Measurements from ENCODE around the gene PRICKLE1. TPM values are rescaled to one million over a fixed set of nuclear protein-coding genes. Genes with fewer than 3 reads are reported as not detected.

Gene PRICKLE1
- total RNA-seq: 10 to 100 TPM in 1 of 2 donors, 1 to 10 TPM in 1; 7.5 to 12.4 TPM

DNA sequence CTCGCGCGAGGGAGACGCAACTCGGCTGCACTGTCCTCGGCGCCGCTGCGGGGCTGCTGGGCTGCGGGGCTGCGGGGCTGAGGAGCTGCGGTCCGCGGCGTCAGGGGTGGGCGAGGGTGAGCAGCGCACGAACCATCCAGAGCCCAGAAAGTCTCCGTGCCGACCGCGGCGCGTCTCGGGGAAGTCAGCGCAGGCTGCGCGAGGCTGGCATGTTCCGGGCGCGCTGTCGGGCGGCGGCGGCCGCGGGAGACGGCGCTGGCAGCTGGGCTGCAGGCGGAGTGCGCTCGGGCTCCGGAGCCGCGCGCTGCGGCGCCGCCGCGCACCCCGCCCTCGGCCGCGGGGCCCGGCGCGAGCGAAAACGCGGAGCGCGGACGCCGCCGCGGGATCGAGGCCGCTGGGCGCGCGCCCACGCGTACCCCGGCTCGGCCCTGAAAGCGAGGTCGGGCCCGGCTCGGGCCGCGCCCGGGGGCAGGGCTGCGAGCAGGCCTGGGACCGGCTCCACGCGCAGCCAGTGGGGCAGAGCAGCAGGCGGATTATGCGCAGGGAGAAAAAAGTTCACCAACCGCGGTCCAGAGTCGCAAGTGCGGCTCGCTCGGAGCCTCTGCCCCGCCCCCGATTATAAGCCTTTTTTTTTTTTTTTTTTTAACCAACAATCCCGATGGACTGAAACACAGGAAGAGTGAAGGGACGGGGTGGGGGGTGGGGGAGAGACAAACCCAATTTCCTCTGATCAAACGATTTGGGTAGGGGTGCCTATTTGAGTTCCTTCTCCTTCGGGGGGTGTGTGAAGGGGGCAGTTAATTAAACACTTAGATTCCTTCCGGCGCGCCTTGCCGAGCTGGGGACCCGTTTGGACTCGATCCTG is at the start of gene PRICKLE1:
Gene PRICKLE1 (minus strand): TSS at position 282 of the 865 bp plus-strand sequence. CDS start 117,230 bp downstream, outside the sequence.
- peak within 1 kb of the TSS; percentile 40 to 65 for H3K27ac ChIP-seq
- peak within 1 kb of the TSS; percentile 48 to 53 for H3K4me3 ChIP-seq
- no peaks in the 10 kb centered on the region for H3K27me3 ChIP-seq (replicated peaks; ENCODE audit: insufficient read depth)
- intact Hi-C loops (cut with DNase I): loop anchor here (2.0 to 10.0 kb wide), 5 partner anchors 107 to 748 kb away; no protein-coding TSS in a partner anchor
- no peak for DNase-seq (ENCODE audit: low spot score)
- no peaks in the 10 kb centered on the region for H3K4me1 ChIP-seq (replicated peaks)
- H3K36me3 ChIP-seq: no peaks in the 10 kb centered on the region
- WGBS: under 1% methylated on average over 90 of the region's 107 CpGs
- TF ChIP-seq POLR2AphosphoS5 (IDR thresholded peaks at IDR 0.05) (no peak), POLR2A (IDR thresholded peaks at IDR 0.05) (no peak)
- TF ChIP-seq, protein P1, sequence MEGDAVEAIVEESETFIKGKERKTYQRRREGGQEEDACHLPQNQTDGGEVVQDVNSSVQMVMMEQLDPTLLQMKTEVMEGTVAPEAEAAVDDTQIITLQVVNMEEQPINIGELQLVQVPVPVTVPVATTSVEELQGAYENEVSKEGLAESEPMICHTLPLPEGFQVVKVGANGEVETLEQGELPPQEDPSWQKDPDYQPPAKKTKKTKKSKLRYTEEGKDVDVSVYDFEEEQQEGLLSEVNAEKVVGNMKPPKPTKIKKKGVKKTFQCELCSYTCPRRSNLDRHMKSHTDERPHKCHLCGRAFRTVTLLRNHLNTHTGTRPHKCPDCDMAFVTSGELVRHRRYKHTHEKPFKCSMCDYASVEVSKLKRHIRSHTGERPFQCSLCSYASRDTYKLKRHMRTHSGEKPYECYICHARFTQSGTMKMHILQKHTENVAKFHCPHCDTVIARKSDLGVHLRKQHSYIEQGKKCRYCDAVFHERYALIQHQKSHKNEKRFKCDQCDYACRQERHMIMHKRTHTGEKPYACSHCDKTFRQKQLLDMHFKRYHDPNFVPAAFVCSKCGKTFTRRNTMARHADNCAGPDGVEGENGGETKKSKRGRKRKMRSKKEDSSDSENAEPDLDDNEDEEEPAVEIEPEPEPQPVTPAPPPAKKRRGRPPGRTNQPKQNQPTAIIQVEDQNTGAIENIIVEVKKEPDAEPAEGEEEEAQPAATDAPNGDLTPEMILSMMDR (IDR thresholded peaks at IDR 0.05): no peak
- H3K9me3 ChIP-seq: no peaks in the 10 kb centered on the region

DNA sequence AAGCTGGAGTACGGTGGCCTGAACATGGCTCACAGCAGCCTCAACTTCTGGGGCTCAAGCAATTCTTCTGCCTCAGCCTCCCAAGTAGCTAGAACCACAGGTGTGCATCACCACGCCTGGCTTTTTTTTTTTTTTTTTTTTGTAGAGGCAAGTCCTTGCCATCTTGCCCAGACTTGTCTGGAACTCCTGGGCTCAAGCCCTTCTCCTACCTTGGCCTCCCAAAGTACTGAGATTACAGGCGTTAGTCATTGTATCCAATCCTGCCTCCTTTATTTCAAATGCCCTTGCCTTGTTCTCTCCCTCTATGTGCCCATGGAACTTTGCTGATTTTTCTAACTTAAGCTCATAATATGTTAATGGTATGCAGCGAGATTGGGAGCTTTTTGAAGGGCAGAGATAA is 49.2 kb upstream of the PRICKLE1 start:
- TF ChIP-seq, protein P1 (IDR thresholded peaks at IDR 0.05): no peak
- TF ChIP-seq POLR2AphosphoS5 (IDR thresholded peaks at IDR 0.05): no peak
- no peak for TF ChIP-seq POLR2A (IDR thresholded peaks at IDR 0.05)
- no peak for DNase-seq (ENCODE audit: low spot score)
- H3K4me1 ChIP-seq (replicated peaks): no peaks in the 10 kb centered on the region
- no peaks in the 10 kb centered on the region for H3K27me3 ChIP-seq (replicated peaks; ENCODE audit: insufficient read depth)
- no peaks in the 10 kb centered on the region for H3K36me3 ChIP-seq
- intact Hi-C loops (cut with DNase I): no loop called here
- WGBS: 89% methylated on average over 4 of the region's 4 CpGs
- no peaks in the 10 kb centered on the region for H3K9me3 ChIP-seq
- no peak overlapping the region for H3K27ac ChIP-seq
- no peak overlapping the region for H3K4me3 ChIP-seq

DNA sequence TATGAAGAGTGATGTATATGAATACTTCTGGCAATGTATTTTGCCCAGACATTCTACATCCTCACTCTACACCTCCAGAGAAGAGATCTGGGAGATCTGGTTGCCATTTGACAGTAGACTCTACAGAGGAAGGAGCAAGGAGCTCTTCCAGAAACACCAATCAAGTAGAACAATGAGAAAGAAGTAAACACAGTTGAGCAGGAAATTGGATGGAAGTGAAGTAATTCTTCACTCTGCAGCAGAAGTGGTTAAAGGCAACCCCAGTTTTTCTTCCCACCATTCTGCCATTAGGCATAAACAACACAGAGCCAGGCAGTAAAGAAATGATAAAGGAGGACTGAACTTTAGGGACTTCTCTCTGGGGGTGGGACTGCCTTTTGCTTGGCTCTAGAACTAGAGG is 48.5 kb upstream of the PRICKLE1 start:
- Histone ChIP-seq H3K4me1 (replicated peaks) (no peaks in the 10 kb centered on the region), H3K27ac (no peak overlapping the region), H3K9me3 (no peaks in the 10 kb centered on the region), H3K27me3 (replicated peaks; ENCODE audit: insufficient read depth) (no peaks in the 10 kb centered on the region), H3K36me3 (no peaks in the 10 kb centered on the region), H3K4me3 (no peak overlapping the region)
- DNase-seq (ENCODE audit: low spot score): no peak
- intact Hi-C loops (cut with DNase I): no loop called here
- no peak for TF ChIP-seq POLR2AphosphoS5 (IDR thresholded peaks at IDR 0.05)
- no peak for TF ChIP-seq POLR2A (IDR thresholded peaks at IDR 0.05)

DNA sequence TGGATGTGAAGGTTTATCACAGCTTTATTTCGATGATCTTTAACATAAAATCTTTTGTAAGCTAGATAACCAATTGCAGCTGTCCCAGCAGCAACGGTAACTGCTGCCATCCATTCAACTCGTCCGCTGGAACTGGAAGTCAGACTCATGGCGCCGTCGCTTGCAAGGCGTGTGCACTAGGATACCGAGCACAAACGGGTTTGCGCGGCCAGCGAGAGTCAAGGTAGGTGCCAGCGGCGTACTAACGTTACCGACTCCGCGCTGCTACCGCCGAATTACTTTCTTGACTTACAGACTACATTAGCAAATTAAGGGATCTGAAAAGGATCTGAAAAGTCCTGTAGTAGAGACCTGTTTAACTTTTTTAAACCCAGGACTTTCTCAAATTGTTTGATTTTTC is 47.4 kb upstream of the PRICKLE1 start:
- H3K27ac ChIP-seq: no peak overlapping the region
- no peaks in the 10 kb centered on the region for H3K4me1 ChIP-seq (replicated peaks)
- intact Hi-C loops (cut with DNase I): no loop called here
- WGBS: 96% methylated on average over 21 of the region's 21 CpGs
- no peaks in the 10 kb centered on the region for H3K36me3 ChIP-seq
- H3K9me3 ChIP-seq: no peaks in the 10 kb centered on the region
- H3K27me3 ChIP-seq (replicated peaks; ENCODE audit: insufficient read depth): no peaks in the 10 kb centered on the region
- no peak overlapping the region for H3K4me3 ChIP-seq
- TF ChIP-seq, protein P1 (IDR thresholded peaks at IDR 0.05): no peak
- TF ChIP-seq POLR2A (IDR thresholded peaks at IDR 0.05) (no peak), POLR2AphosphoS5 (IDR thresholded peaks at IDR 0.05) (no peak)
- DNase-seq (ENCODE audit: low spot score): no peak

DNA sequence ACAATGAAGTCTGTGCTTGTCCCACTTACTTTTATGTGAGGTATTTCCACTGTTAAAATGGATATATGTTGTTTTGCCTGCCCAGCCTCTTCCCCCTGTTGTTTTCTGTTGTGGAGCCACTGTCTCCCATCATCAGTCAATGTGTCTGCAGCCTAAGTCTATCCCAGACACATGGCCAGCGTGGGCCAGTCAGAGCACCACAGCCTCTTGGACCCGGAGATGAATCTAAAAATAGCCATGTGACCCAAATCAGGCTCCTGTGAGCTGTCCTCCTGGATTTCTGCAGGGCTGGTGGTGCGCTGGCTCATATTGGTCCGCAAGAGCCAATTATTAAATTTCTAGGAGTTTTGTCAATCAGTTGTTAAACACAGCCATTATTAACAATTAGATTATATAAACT is 44.0 kb upstream of the PRICKLE1 start:
- WGBS: 78% methylated on average over 4 of the region's 4 CpGs
- H3K4me3 ChIP-seq: no peak overlapping the region
- intact Hi-C loops (cut with DNase I): no loop called here

More for the DNA sequence above, 44.0 kb upstream of the PRICKLE1 start:
- Histone ChIP-seq H3K9me3 (no peaks in the 10 kb centered on the region), H3K36me3 (no peaks in the 10 kb centered on the region), H3K27ac (no peak overlapping the region), H3K27me3 (replicated peaks; ENCODE audit: insufficient read depth) (no peaks in the 10 kb centered on the region), H3K4me1 (replicated peaks) (no peaks in the 10 kb centered on the region)
- DNase-seq (ENCODE audit: low spot score): no peak
- TF ChIP-seq POLR2AphosphoS5 (IDR thresholded peaks at IDR 0.05) (no peak), POLR2A (IDR thresholded peaks at IDR 0.05) (no peak)
- TF ChIP-seq, protein P1 (IDR thresholded peaks at IDR 0.05): no peak
